ENCODE data around the gene ADIPOR2.

ADIPOR2 gene

GRCh38 chr12:1769809-1770494, 79.1 kb downstream of the ADIPOR2 start:
- peaks cover 4% of the 10 kb centered on the region for H3K36me3 ChIP-seq (ENCODE audit: control insufficient read depth, low read depth, low read length)
- H3K9me3 ChIP-seq (ENCODE audit: control insufficient read depth, low read depth, low read length) = no peaks in the 10 kb centered on the region
- H3K4me1 ChIP-seq (ENCODE audit: control insufficient read depth, low read depth, low read length) = no peaks in the 10 kb centered on the region

DNA sequence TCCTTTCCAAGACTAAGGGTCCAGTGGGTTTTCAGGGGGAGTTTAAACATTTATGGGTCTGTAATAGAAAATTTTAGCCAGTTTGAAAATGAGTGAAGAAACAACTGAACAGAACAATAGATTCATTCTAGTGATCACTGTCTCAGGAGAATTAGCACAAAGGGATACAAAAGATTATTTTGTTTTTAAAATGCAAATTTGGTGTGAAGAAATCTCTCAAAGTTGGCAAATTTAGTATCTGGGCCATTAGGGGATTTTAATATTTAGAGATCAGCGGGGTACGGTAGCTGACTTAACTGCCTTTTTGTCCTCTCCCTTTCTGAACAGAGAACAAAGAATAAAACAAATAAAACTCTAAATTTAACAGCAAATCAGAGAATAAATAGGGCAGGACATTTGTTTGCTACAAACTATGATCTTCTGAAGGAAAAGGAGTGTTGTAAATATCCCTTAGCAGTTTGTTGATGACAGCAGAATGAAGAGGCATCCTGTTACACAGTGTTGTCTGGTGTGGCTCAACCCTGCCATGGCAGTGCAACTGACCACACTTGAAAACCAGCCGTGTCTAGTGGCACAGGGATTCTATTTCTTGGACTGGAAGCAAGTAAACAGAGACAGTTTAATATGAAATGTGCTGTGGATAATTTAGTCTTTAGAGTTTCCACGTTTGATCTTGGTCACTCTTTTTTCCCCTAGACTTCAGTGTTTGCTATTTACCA, 83.2 kb downstream of the ADIPOR2 start:
- H3K36me3 ChIP-seq (ENCODE audit: control insufficient read depth, low read depth, low read length) = peaks cover 13% of the 10 kb centered on the region
- H3K27me3 ChIP-seq (ENCODE audit: control insufficient read depth, insufficient read depth, low read length) = no peaks in the 10 kb centered on the region
- peaks cover 4% of the 10 kb centered on the region for H3K4me1 ChIP-seq (ENCODE audit: control insufficient read depth, low read depth, low read length)
- no peak overlapping the region for H3K4me3 ChIP-seq (ENCODE audit: low read length)
- H3K9ac ChIP-seq (ENCODE audit: low read length) = no peak overlapping the region
- H3K9me3 ChIP-seq (ENCODE audit: control insufficient read depth, low read depth, low read length) = no peaks in the 10 kb centered on the region
- H3K27ac ChIP-seq (ENCODE audit: low read length) = no peak overlapping the region

More at GRCh38 chr12:1769809-1770494, 79.1 kb downstream of the ADIPOR2 start:
- Histone ChIP-seq H3K9ac (ENCODE audit: low read length) (no peak overlapping the region), H3K27ac (ENCODE audit: low read length) (no peak overlapping the region), H3K4me3 (ENCODE audit: low read length) (no peak overlapping the region), H3K27me3 (ENCODE audit: control insufficient read depth, insufficient read depth, low read length) (no peaks in the 10 kb centered on the region)

GRCh38 chr12:1776170-1776921, 85.5 kb downstream of the ADIPOR2 start:
- Histone ChIP-seq H3K4me1 (ENCODE audit: control insufficient read depth, low read depth, low read length) (peaks cover 4% of the 10 kb centered on the region), H3K4me3 (ENCODE audit: low read length) (no peak overlapping the region), H3K36me3 (ENCODE audit: control insufficient read depth, low read depth, low read length) (peaks cover 20% of the 10 kb centered on the region), H3K9ac (ENCODE audit: low read length) (no peak overlapping the region), H3K27ac (ENCODE audit: low read length) (no peak overlapping the region), H3K9me3 (ENCODE audit: control insufficient read depth, low read depth, low read length) (no peaks in the 10 kb centered on the region), H3K27me3 (ENCODE audit: control insufficient read depth, insufficient read depth, low read length) (no peaks in the 10 kb centered on the region)

DNA sequence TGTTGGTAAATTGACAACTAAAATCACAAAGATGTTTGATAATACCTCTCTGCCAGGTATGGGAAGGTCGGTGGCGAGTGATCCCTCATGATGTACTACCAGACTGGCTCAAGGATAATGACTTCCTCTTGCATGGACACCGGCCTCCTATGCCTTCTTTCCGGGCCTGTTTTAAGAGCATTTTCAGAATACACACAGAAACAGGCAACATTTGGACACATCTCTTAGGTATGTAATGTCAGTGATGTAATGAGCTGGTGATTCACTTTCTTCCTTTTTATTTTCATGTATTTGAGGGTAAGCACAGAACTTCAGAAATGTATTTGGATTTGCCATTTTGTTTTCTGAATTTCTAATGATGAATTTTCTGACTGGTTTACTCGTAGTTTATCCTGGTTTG, 86.9 kb downstream of the ADIPOR2 start:
- Histone ChIP-seq H3K9ac (ENCODE audit: low read length) (no peak overlapping the region), H3K4me3 (ENCODE audit: low read length) (no peak overlapping the region), H3K36me3 (ENCODE audit: control insufficient read depth, low read depth, low read length) (peaks cover 18% of the 10 kb centered on the region), H3K27ac (ENCODE audit: low read length) (no peak overlapping the region), H3K9me3 (ENCODE audit: control insufficient read depth, low read depth, low read length) (no peaks in the 10 kb centered on the region), H3K27me3 (ENCODE audit: control insufficient read depth, insufficient read depth, low read length) (no peaks in the 10 kb centered on the region), H3K4me1 (ENCODE audit: control insufficient read depth, low read depth, low read length) (peaks cover 4% of the 10 kb centered on the region)

DNA sequence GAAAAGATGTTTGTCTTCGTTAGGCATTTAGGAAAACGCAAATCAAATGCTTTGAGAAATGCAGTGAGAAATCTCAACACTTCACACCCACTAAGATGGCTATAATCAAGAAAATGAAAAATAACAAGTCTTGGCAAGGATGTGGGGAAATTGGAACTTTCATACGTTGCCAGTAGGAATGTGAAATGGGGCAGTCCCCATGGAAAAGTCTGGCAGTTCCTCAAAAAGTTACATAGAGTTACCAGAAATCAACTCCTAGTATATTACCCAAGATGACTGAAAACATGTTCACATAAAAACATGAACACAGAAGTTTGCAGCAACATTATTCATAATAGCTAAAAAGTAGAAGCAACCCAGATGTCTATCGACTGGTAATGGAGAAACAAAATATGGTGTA, 88.0 kb downstream of the ADIPOR2 start:
- no peak overlapping the region for H3K4me3 ChIP-seq (ENCODE audit: low read length)
- no peak overlapping the region for H3K27ac ChIP-seq (ENCODE audit: low read length)
- H3K9me3 ChIP-seq (ENCODE audit: control insufficient read depth, low read depth, low read length) = no peaks in the 10 kb centered on the region
- peaks cover 4% of the 10 kb centered on the region for H3K4me1 ChIP-seq (ENCODE audit: control insufficient read depth, low read depth, low read length)
- no peak overlapping the region for H3K9ac ChIP-seq (ENCODE audit: low read length)
- H3K27me3 ChIP-seq (ENCODE audit: control insufficient read depth, insufficient read depth, low read length) = no peaks in the 10 kb centered on the region
- H3K36me3 ChIP-seq (ENCODE audit: control insufficient read depth, low read depth, low read length) = peaks cover 19% of the 10 kb centered on the region

DNA sequence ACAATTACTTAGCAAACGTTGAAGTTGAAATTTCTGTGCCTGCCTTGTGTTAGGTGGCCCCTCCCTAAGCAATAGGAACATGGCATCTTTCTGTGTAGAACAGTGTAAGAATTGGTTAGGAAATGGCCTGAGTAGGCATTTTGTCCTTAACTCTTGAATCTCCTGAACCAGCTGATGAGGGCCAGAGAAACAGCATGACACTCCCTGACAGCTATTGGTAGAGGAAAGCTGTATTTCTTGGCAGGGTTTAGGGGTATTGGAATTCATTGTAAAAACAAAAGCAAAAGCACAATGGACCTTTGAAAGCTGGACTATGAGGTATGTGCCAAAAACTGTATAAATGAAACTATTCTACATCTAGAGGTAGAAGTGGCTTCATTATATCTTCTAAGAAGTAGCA, 88.9 kb downstream of the ADIPOR2 start:
- Histone ChIP-seq H3K9me3 (ENCODE audit: control insufficient read depth, low read depth, low read length) (no peaks in the 10 kb centered on the region), H3K27me3 (ENCODE audit: control insufficient read depth, insufficient read depth, low read length) (no peaks in the 10 kb centered on the region), H3K36me3 (ENCODE audit: control insufficient read depth, low read depth, low read length) (peaks cover 23% of the 10 kb centered on the region), H3K4me3 (ENCODE audit: low read length) (no peak overlapping the region), H3K4me1 (ENCODE audit: control insufficient read depth, low read depth, low read length) (peaks cover 4% of the 10 kb centered on the region), H3K9ac (ENCODE audit: low read length) (no peak overlapping the region), H3K27ac (ENCODE audit: low read length) (no peak overlapping the region)

DNA sequence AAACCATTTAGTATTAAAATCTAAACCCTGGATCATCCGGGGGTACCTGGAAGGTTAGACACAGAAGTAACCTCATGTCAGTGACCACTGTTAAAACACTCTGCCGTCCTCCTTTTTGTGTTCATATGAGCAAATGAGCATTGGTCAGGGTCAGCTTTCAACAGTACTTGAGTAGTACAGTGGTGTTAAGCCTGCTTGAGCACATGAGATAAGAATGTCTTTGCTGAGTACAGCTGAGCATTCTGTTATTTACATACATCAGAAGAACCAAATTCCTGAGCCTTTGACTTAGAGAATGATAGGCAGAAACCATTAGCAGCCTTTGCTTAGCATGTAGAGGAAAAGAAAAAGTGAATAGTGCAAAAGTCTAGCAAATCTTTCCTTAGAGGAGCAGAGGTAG, 90.9 kb downstream of the ADIPOR2 start:
- Histone ChIP-seq H3K27me3 (ENCODE audit: control insufficient read depth, insufficient read depth, low read length) (no peaks in the 10 kb centered on the region), H3K4me1 (ENCODE audit: control insufficient read depth, low read depth, low read length) (no peaks in the 10 kb centered on the region), H3K4me3 (ENCODE audit: low read length) (no peak overlapping the region), H3K36me3 (ENCODE audit: control insufficient read depth, low read depth, low read length) (peaks cover 38% of the 10 kb centered on the region), H3K27ac (ENCODE audit: low read length) (no peak overlapping the region), H3K9me3 (ENCODE audit: control insufficient read depth, low read depth, low read length) (no peaks in the 10 kb centered on the region), H3K9ac (ENCODE audit: low read length) (no peak overlapping the region)

DNA sequence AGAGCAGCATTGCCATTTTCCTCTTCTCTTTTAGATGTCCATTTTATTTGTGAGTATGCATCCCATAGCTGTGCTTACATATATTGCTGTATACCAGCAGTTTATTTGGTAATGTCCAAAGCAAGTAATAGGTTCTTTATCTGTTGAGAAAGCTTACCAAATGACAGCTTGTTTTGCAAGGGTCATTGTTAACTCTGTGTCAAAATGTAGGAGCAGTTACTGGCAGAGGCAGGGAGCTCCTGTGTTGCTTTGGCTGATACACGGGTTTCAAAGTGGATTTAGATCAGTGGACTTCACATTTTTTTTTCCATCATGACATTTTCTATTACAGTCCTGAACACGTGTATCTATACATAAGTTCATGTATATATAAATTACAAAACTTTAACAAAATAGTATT, 91.3 kb downstream of the ADIPOR2 start:
- H3K27ac ChIP-seq (ENCODE audit: low read length) = no peak overlapping the region
- H3K27me3 ChIP-seq (ENCODE audit: control insufficient read depth, insufficient read depth, low read length) = no peaks in the 10 kb centered on the region
- H3K36me3 ChIP-seq (ENCODE audit: control insufficient read depth, low read depth, low read length) = peaks cover 41% of the 10 kb centered on the region
- no peak overlapping the region for H3K4me3 ChIP-seq (ENCODE audit: low read length)
- H3K9ac ChIP-seq (ENCODE audit: low read length) = no peak overlapping the region
- H3K4me1 ChIP-seq (ENCODE audit: control insufficient read depth, low read depth, low read length) = no peaks in the 10 kb centered on the region
- H3K9me3 ChIP-seq (ENCODE audit: control insufficient read depth, low read depth, low read length) = no peaks in the 10 kb centered on the region

GRCh38 chr12:1787714-1788113, 96.8 kb downstream of the ADIPOR2 start:
- H3K4me1 ChIP-seq (ENCODE audit: control insufficient read depth, low read depth, low read length) = no peaks in the 10 kb centered on the region
- H3K27ac ChIP-seq (ENCODE audit: low read length) = no peak overlapping the region
- H3K9me3 ChIP-seq (ENCODE audit: control insufficient read depth, low read depth, low read length) = no peaks in the 10 kb centered on the region
- H3K36me3 ChIP-seq (ENCODE audit: control insufficient read depth, low read depth, low read length) = peaks cover 25% of the 10 kb centered on the region
- H3K4me3 ChIP-seq (ENCODE audit: low read length) = no peak overlapping the region
- H3K9ac ChIP-seq (ENCODE audit: low read length) = no peak overlapping the region
- H3K27me3 ChIP-seq (ENCODE audit: control insufficient read depth, insufficient read depth, low read length) = no peaks in the 10 kb centered on the region

DNA sequence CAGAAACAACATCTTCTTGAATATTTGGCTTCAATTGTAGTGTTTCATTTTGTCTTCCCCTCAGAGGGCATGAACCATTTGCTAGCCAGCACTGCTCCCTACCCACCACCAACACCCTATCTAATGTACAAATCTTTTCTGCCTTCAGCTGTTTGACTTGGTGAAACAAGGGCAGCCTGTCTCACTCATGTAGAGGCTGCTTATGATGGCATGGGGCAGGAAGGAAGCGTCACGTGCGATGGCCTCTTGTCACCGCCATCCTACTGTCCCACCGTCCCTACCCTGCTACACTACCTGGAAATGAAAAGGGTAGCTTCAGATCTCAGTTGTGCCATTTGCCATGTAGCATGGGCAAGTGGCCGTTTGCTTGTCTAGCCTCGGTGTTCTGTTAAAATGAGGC, 99.6 kb downstream of the ADIPOR2 start:
- Histone ChIP-seq H3K9ac (ENCODE audit: low read length) (no peak overlapping the region), H3K27me3 (ENCODE audit: control insufficient read depth, insufficient read depth, low read length) (no peaks in the 10 kb centered on the region), H3K27ac (ENCODE audit: low read length) (no peak overlapping the region), H3K4me3 (ENCODE audit: low read length) (no peak overlapping the region), H3K9me3 (ENCODE audit: control insufficient read depth, low read depth, low read length) (no peaks in the 10 kb centered on the region), H3K36me3 (ENCODE audit: control insufficient read depth, low read depth, low read length) (peaks cover 16% of the 10 kb centered on the region), H3K4me1 (ENCODE audit: control insufficient read depth, low read depth, low read length) (no peaks in the 10 kb centered on the region)

DNA sequence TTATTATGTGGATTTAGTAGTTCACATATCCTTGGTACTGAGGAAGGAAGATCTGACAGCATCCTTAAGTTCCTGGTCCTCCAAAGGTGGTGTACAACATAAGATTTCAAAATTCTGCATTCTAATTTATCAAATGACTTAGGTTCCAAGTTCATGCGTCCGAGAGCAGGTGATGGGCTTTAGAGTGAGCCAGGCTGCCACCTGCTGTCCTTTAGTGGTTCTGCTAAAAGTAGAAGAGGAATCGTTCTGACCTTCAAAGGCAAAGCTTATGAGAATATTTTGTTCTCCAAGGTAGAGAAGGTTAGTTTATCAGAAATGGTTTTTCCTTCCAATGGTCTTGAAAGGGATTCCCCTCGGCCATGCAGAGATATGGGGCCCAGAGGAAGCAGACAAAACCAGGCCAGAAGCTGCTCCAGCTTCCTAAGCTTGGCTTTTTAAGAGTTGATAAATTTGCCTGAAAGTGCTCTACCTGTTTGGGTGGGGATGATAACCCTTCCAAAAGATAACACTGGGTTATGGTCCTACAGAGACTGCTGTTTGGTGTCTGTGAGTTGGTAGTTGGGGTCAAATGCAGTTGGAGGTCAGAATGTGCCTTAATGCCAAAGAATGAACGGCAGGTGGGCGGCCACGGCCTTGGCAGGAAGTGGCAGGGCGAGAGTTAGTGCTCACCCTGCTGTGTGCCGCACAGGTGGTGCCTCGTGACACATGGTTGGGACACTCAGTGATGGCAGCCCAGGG, 100.4 kb downstream of the ADIPOR2 start:
- H3K27ac ChIP-seq (ENCODE audit: low read length) = no peak overlapping the region
- no peaks in the 10 kb centered on the region for H3K27me3 ChIP-seq (ENCODE audit: control insufficient read depth, insufficient read depth, low read length)
- H3K36me3 ChIP-seq (ENCODE audit: control insufficient read depth, low read depth, low read length) = peaks cover 8% of the 10 kb centered on the region
- H3K9me3 ChIP-seq (ENCODE audit: control insufficient read depth, low read depth, low read length) = no peaks in the 10 kb centered on the region
- no peak overlapping the region for H3K4me3 ChIP-seq (ENCODE audit: low read length)
- H3K4me1 ChIP-seq (ENCODE audit: control insufficient read depth, low read depth, low read length) = peaks cover 3% of the 10 kb centered on the region
- H3K9ac ChIP-seq (ENCODE audit: low read length) = no peak overlapping the region
